Urothelium cell line (cell line): ENCODE measurements around the gene MCF2L2.
"Not testable (repeated sequence)": the region's sequence is repeated elsewhere in the genome, so short reads cannot be mapped to it uniquely, and the experiment has no call there.

Experiments used
- DNase-seq: peaks from one replicate; pipeline ENCODE4 v3.0.0; 2011; ENCODE audit warnings: low spot score, mixed read lengths
- FAIRE-seq: peaks from 2 replicates; lab custom pipeline; 2011; peaks lifted over from hg19 to GRCh38; lab: Jason Lieb, UNC

Gene MCF2L2

GRCh38 chr3:183252118-183252782 lies 176.2 kb downstream of the MCF2L2 start:
- no peak for DNase-seq
- peak; percentile 46 for FAIRE-seq

GRCh38 chr3:183249006-183249718 lies 179.3 kb downstream of the MCF2L2 start:
- DNase-seq (no peak), FAIRE-seq (no peak)

GRCh38 chr3:183247011-183247589 lies 181.3 kb downstream of the MCF2L2 start:
- DNase-seq, result peak; percentile 16
- no peak for FAIRE-seq

- DNase-seq, result no peak
- no peak for FAIRE-seq
Observed at GRCh38 chr3:183244981-183245476, 183.4 kb downstream of the MCF2L2 start.

- FAIRE-seq, result no peak
- DNase-seq, result no peak
Observed at GRCh38 chr3:183244219-183244618, 184.2 kb downstream of the MCF2L2 start.

- FAIRE-seq (no peak), DNase-seq (no peak)
Observed at GRCh38 chr3:183242431-183242830, 186.0 kb downstream of the MCF2L2 start.

- no peak for DNase-seq
- no peak for FAIRE-seq
Observed at GRCh38 chr3:183239046-183239445, 189.4 kb downstream of the MCF2L2 start.

- DNase-seq (no peak), FAIRE-seq (no peak)
Observed at GRCh38 chr3:183233966-183234365, 194.5 kb downstream of the MCF2L2 start.

- no peak for FAIRE-seq
- no peak for DNase-seq
Observed at GRCh38 chr3:183230826-183231225, 197.6 kb downstream of the MCF2L2 start.

- not testable (repeated sequence) for FAIRE-seq, DNase-seq
Observed at GRCh38 chr3:183230251-183230650, 198.2 kb downstream of the MCF2L2 start.

GRCh38 chr3:183229178-183229577 lies 199.2 kb downstream of the MCF2L2 start:
- FAIRE-seq (no peak), DNase-seq (no peak)

GRCh38 chr3:183227586-183227985 lies 200.8 kb downstream of the MCF2L2 start:
- DNase-seq (no peak), FAIRE-seq (no peak)

GRCh38 chr3:183226333-183226890 lies 202.0 kb downstream of the MCF2L2 start:
- FAIRE-seq, result no peak

GRCh38 chr3:183224180-183224970 lies 204.0 kb downstream of the MCF2L2 start:
- no peak for DNase-seq

More at GRCh38 chr3:183226333-183226890, 202.0 kb downstream of the MCF2L2 start:
- DNase-seq, result no peak

GRCh38 chr3:183222631-183223235 lies 205.7 kb downstream of the MCF2L2 start:
- no peak for FAIRE-seq

More at GRCh38 chr3:183224180-183224970, 204.0 kb downstream of the MCF2L2 start:
- no peak for FAIRE-seq

GRCh38 chr3:183220828-183221227 lies 207.6 kb downstream of the MCF2L2 start:
- no peak for FAIRE-seq
- no peak for DNase-seq

More at GRCh38 chr3:183222631-183223235, 205.7 kb downstream of the MCF2L2 start:
- DNase-seq, result no peak

GRCh38 chr3:183218826-183219225 lies 209.6 kb downstream of the MCF2L2 start:
- FAIRE-seq, result no peak
- no peak for DNase-seq

- FAIRE-seq, result no peak
- no peak for DNase-seq
Observed at GRCh38 chr3:183217548-183218332, 210.7 kb downstream of the MCF2L2 start.

GRCh38 chr3:183215591-183216202 lies 212.7 kb downstream of the MCF2L2 start:
- no peak for FAIRE-seq
- DNase-seq, result no peak
